HL-60 (cell line): Measurements from ENCODE around the gene TTYH2.

Experiments
- DNase-seq, 2 experiments: peaks; one replicate each; pipeline ENCODE4 v3.0.0-alpha.2; 2010 to 2020; ENCODE audit warnings: low read depth in 1 of 2, low spot score in 1 of 2
- H3K27ac ChIP-seq: fragments of 250-450 bp; sonication (Bioruptor Pico); replicated peaks from 2 replicates; pipeline ENCODE4 v1.5.1; 2020; ENCODE audit warnings: mild to moderate bottlenecking, moderate library complexity
- H3K27me3 ChIP-seq: fragments of 250-450 bp; sonication (Bioruptor Pico); 2 replicates; pipeline ENCODE4 v1.5.1; 2021; ENCODE audit warnings: mild to moderate bottlenecking, moderate library complexity; ENCODE audit not compliant: insufficient read depth, poor library complexity, severe bottlenecking
- H3K4me3 ChIP-seq: replicated peaks from 2 replicates; pipeline ENCODE4 v1.5.1; 2011; ENCODE audit warnings: mild to moderate bottlenecking, control low read depth, low read length; ENCODE audit not compliant: insufficient read depth
- CTCF ChIP-seq: IDR thresholded peaks from one replicate; pipeline ENCODE4 v1.5.1; 2011; ENCODE audit warnings: low read length, control low read depth, inconsistent platforms; ENCODE audit not compliant: insufficient read depth
- GABPA ChIP-seq: IDR thresholded peaks from 2 replicates; pipeline ENCODE4 v1.6.1; 2012; ENCODE audit warnings: low read depth
- POLR2AphosphoS5 ChIP-seq: IDR thresholded peaks from 2 replicates; pipeline ENCODE4 v1.6.1; 2012; ENCODE audit warnings: low read depth
- REST ChIP-seq: IDR thresholded peaks from 2 replicates; pipeline ENCODE4 v1.6.1; 2012; ENCODE audit warnings: low read depth; ENCODE audit not compliant: insufficient replicate concordance
- SPI1 ChIP-seq: IDR thresholded peaks from 2 replicates; pipeline ENCODE4 v1.6.1; 2012; ENCODE audit warnings: low read depth, mild to moderate bottlenecking, borderline replicate concordance

The TTYH2 gene

GRCh38 chr17:74226252-74226651 is 12.9 kb downstream of the TTYH2 start:
- Histone ChIP-seq H3K27ac (no peak overlapping the region), H3K27me3 (no peaks in the 10 kb centered on the region), H3K4me3 (no peak overlapping the region)
- no peak for DNase-seq
- TF ChIP-seq GABPA (no peak), REST (no peak), SPI1 (no peak), POLR2AphosphoS5 (no peak), CTCF (no peak)

- no peak overlapping the region for H3K27ac ChIP-seq
- TF ChIP-seq CTCF: no peak
- TF ChIP-seq SPI1: no peak
- no peak for TF ChIP-seq GABPA
- no peak for TF ChIP-seq REST
- TF ChIP-seq POLR2AphosphoS5: no peak
- H3K4me3 ChIP-seq: no peak overlapping the region
- DNase-seq: no peak
- no peaks in the 10 kb centered on the region for H3K27me3 ChIP-seq
Measured at GRCh38 chr17:74227271-74228080, 14.1 kb downstream of the TTYH2 start.

GRCh38 chr17:74228306-74228978 is 15.1 kb downstream of the TTYH2 start:
- no peak for TF ChIP-seq REST
- no peak for TF ChIP-seq CTCF
- TF ChIP-seq GABPA: no peak
- no peak for TF ChIP-seq SPI1
- TF ChIP-seq POLR2AphosphoS5: no peak
- Histone ChIP-seq H3K27ac (no peak overlapping the region), H3K27me3 (no peaks in the 10 kb centered on the region), H3K4me3 (no peak overlapping the region)
- DNase-seq: no peak
